Hematopoietic multipotent progenitor cell (in vitro differentiated cells): ENCODE measurements around the gene PTPRH. TPM values are rescaled to one million over a fixed set of nuclear protein-coding genes. Genes with fewer than 3 reads are reported as not detected.
"Not testable (repeated sequence)": the region's sequence is repeated elsewhere in the genome, so short reads cannot be mapped to it uniquely, and the experiment has no call there.

Experiments used
- DNase-seq, 3 donors: peaks; one replicate each; pipeline ENCODE4 v3.0.0-alpha.2; 2011 to 2015; ENCODE audit warnings: low read depth in 2 of 3, low spot score in 2 of 3
- total RNA-seq: library from RNA; depleted of rRNA; stranded (reverse); fragments of >200 nt; gene quantifications from one replicate; pipeline ENCODE4 v1.2.3, GENCODE V29; 2012

PTPRH gene
- total RNA-seq, 1 donor, result under 0.01 TPM

DNA sequence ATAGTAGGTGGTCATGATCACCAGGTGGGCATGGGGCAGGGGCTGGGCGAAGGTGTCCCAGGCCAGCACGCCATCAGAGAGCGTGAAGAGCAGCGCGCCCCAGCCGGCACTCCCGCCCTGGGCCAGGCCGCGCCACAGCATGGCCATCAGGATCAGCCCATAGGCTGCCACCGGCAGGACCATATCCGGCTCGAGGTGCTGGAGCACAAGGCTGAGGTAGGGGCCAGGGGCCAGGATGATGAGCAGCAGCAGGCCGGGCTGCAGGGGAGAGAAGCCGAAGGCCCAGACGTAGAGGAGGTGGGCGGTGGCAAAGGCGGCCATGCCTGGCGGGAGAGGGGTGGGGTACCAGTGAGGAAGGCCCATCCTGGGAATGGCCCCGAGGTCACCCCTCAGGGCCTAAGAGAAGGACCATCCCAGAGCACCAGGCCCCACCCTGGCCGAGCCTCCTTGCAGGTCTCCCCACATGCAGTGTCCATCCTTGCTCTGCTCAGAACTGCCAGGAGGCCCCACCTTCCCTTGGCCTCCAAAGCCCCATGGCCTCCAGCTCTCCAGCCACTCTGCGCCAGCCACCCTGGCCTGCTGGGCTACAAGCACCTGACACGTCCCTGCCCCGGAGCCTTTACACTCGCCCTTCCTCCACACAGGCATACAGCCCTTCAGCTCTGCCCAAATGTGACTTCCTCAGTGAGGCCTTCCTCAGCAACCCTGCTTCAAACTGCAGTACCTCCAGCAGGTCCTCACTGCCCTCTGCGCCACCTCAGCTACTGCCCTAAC is 18.1 kb upstream of the PTPRH start:
- DNase-seq, result no peak

DNA sequence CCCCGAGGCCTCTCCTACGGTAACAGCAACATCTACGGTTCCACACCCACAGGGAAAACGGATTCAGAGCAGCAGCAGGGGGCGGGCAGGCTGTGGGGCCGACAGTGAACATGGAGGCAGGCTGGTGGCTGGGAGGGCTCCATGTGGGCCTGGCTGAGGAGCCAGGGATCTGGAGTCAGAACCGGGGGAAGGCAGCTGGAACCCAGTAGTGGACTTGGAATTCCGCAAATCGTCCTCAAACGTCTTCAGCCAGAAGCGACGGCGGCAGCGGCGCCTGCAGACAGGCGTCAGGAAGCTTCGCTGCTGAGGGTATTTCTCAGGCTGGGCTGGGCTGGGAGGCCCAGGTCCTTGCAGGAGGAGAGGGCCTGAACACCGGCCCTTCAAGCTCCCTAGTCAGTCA is 17.5 kb upstream of the PTPRH start:
- DNase-seq, result no peak

DNA sequence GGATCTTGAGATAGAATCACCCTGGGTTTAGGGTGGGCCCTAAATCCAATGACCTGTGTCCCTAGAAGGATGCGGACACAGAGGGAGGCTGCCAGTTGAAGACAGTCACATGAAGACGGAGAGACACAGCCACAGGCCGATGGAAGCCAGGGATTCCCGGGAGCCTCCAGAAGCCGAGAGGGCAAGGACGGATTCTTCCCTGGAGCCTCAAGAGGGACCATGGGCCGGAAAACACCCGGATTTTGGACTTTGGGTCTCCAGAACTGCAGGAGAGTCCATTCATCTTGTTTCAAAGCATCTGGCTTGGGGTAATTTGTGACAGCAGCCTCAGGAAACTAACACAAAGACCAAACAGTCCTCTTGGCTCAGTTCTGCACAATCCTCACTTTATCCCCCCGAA is 17.0 kb upstream of the PTPRH start:
- DNase-seq, result no peak

DNA sequence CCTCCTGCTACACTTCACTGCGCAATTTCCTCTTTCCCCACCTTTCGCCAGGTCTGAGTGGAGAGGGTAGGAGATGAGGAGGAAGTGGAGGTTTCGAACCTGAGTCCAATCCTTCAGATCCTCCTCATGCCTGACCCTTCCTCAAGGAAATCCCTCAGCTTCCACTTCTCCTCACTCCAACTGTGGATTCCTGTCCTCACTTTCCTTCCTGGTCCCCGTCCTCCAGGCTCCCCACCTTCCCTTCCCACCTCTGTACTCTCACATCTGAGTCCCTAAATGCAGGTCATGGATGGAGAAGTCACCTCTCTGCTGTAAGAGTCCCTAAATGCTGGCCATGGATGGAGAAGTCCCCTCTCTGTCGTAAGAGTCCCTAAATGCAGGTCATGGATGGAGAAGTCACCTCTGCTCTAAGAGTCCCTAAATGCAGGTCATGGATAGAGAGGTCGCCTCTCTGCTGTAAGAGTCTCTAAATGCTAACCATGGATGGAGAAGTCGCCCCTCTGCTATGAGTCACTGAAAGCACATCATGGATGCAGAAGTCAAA is 16.2 kb upstream of the PTPRH start:
- no peak for DNase-seq

DNA sequence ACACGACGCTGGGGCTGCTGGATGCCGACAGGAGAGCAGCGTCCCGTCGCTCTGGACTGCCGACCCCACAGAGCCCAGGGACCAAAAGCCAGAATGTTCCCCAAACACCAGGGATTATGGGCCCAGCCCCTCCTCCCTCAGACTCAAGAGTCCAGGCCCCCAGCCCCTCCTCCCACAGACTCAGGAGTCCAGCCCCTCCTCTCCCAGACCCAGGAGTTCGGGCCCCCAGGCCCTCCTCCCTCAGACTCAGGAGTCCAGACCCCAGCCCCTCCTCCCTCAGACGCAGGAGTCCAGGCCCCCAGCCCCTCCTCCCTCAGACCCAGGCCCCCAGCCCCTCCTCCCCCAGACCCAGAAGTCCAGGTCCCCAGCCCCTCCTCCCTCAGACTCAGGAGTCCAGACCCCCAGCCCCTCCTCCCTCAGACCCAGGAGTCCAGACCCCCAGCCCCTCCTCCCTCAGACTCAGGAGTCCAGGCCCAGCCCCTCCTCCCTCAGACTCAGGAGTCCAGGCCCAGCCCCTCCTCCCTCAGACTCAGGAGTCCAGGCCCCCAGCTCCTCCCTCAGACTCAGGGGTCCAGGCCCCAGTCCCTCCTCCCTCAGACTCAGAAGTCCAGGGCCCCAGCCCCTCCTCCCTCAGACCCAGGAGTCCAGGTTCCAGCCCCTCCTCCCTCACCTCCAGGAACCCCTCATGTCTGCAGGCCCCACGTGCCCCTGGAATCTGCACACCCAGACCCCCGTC is 15.5 kb upstream of the PTPRH start:
- not testable (repeated sequence) for DNase-seq

DNA sequence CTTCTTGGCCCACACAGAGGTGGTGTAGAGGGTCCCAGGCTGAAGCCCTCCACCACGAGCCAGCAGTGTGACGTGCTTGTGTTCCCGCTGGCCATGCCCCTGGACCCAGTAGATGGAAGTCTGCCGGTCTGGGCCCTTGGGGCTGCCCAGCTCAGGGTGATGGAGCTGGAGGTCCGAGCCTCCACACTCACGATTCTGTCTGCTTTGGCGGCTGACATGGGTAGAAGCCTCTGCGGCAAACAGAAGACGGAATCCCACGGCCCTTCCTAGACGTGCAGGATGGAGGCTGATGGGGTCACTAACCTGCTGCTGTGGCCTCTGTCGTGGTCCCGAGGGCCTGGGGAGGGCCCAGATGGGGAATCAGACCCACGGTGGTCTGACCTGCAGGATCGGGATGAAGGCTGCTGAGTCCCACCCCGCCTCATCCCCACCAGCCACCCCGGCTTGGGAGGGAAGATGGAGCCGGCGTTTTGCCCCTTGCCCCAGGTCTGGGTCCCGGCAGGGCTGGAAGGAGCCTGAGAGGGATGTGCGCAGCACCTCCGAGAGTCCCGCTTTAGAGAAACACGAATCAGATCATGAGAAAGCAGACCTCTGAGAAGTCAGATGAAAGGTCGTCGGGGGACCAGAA is 14.9 kb upstream of the PTPRH start:
- no peak for DNase-seq

DNA sequence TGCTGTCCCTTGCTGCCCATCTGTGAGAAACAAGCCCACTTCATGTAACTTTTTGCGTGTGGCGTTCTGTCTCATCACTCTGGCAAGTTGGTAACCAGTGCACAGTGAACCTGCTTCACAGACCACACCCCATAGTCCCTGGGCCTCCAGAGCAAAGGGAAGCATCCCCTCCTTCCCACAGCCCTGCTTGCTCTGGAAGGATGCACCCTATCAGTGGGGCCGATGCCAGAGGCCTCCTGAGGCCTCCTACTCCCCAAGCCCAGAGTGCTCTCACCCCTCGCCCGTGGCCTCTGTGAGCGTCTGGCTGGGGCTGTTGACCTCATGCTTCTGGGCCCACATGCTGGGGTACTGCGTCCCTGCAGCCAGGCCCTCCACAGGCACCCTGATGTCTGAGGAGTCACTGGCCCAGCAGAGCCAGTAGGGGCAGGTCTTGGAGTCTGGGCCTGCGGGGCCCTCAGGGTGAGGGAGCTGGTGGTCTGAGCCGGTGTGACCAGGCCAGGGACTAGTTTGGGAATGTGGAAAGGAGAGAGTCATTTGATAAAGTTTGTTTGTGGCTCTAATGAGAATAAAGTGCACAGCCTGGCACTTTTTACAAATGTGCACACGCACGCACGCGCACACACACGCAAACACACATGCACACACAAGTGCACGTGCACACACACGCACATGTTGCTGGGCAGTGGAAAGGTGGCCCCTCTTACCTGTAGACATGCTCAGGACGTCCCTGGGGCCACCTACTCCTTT is 14.2 kb upstream of the PTPRH start:
- DNase-seq, result no peak

DNA sequence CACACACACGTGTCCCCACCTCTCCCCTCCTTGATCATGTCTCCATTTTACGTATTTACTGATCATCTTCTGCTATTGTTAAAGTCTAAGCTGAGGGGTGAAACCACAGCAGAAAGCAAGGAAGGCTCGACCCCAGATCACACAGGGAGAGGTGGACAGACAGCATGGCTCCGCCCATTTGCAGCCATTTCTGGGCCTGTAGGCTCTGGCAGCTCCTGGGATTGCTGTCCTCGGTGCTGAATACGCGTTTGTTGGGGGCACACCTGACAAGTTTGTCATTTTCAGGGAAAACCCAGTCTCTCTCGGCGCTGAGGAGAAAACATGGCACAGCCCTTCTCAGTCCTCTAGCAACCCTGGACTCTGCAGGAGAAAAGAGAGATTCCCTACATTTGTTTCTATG is 11.2 kb upstream of the PTPRH start:
- DNase-seq, result no peak

DNA sequence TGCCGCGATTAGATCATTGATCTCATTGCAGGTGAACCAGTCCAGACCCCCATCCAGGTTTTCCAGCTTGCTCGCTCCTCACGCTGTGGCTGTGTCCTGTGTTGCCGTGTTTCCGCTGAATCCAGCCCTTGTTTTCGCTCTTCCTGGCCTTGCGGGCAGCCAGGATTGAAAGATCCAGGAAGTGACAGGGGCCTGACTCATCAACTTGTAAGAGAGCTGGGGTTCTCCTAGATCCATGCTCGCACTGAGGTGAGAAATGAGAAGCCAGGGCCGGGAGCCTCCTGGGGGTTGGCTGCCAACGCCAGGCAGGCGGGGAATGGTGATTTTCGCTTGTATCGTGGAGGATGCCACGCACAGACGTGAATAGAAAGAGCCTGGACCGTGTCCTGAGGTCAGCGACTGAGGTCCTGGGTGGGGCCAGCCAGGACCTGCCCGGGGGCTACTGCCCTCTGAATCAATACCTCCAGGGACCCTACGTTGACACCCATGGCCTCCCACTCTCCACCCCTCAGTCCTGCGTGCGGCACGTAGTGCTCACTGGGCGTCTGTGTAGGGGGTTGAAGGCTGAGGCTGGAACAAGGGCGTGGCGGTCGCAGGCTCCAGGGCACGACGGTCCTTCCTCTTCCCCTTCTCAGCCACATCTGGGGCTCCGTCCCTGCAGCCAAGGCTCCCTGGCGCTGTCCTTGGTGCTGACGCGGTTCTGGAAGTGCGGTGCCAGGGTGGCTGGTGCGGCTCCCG is 7.3 kb upstream of the PTPRH start:
- DNase-seq, result peak in 2 of 3 donors; percentile 90 to 92

DNA sequence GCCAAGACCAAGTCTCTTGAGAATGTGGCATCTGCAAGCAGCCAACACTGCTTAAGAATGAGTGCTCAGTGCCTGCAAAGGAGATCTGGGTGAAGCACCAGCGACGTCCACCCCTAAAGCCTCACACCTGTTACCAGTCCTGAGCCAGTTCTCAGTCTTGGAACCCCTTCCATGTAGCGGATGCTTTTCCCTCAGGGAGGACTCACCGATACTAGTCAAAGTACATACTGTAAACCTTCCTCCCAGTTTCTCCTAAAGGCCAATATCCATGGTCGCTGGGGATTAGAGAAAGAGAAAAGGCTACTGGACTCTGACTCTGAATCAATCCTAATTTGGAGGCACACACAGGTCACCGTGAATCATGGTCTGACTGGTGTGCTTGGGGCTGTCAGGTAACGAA is 4.2 kb upstream of the PTPRH start:
- no peak for DNase-seq

DNA sequence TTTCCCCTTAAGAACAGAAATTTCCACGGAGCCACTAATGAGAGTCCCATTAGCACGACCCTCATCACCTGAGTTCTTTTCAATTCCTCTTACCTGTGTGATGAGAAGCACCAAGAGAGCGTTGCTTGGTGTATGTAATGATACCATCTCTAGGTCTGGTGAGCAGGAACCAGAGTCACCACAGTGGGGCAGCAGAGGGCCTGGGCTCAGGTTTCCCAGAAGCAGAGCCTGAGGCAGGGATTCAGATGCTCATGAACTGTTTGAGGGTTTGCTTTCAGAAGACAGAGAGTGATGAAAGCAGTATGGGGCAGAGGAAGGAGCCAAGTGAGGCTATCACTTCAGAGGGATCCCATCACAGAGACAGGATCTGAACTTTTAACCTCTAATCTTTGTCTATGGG is 3.1 kb upstream of the PTPRH start:
- peak in 1 of 3 donors; percentile 16 for DNase-seq

DNA sequence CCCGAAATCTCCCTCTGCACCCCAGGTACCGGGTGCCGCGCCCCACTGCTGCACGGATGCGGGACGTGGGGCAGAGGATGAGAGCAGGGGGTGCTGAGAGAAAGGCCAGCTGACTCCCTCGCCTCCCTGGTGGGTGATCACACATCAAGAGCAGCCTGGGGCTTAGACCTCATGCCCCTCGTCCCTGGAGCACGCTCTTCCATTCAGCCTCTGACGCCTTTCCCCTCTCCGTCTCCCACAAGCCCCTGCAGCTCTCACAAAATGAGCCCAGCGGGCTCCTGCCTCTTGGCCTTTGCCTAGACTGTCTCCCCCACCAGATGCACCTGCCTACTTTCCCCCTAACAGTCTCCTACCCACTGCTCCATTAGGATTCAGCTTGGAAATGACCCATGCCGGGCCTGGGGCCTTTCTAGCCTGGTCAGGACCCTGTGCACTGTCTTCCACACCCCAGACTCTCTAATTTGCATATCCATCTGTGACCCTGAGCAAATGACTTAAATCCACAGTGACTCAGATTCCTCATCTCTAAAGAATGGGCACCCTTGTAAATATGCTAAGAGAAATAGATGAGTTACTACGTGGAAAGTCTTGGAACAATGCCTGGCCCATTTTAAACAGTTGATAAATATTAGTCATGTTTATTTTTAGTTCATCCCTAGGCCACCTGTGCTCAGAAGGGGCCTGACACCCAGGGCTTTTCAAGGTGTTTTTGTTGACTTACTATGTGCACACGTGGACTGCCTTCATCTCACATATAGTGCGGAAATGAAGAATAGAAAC is 582 bp upstream of the PTPRH start:
- DNase-seq, result no peak

DNA sequence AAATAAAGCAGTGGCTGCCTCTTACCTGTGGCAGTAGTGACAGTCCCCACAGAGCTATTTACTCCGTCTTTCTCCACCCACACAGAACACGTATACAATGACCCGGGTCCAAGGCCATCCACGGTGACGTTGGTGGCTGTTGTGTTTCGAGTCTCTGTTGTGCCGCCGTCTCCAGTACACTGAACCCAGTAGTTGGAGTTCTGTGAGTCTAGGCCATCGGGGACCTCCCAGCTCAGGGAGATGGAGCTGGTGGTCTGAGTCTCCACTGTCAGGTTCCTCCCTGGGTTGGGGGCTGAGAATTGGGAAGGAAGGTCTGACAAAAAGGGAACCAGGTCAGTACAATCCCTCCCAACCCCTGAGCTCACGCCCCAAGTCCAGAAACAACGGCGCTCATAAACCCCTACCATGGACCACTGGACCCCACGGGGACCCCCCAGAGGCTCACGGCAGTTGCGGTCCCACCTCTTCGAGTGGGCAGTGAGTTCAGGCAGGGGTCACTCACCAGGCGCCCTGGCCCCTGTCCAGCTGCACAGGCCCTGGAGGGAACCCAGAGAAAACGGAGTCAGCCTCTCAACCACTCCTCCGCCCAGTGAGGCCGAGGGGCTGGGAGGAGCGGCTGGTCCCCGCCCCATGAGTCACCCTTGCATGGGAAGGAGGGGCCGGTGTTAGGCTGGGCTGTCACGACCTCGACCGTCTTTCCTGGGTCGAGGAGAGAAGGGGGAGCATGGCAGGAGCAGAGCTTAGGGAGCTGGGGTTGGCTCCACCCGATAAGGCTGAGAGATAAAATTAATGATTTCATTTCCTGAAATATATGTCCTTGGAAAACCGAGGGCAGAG is 2.4 kb downstream of the PTPRH start:
- peak in 2 of 3 donors; percentile 61 to 69 for DNase-seq

DNA sequence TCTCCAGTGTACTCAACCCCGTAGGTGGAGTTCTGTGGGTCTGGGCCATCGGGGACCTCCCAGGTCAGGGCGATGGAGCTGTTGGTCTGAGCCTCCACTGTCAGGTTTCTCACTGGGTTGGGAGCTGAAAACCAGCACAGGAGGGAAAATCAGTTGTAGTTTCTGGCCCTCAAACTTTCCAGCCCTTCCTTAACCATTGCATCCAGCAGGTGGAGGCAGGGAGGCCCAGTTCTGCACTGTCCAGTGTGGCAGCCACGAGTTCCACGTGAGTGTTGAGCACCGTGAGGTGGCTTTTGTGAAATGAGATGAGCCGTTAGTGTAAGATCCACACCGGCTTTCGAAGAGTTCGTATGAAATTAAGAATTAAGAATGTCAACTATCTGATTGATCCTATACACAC is 7.1 kb downstream of the PTPRH start:
- peak in 2 of 3 donors; percentile 22 to 39 for DNase-seq

DNA sequence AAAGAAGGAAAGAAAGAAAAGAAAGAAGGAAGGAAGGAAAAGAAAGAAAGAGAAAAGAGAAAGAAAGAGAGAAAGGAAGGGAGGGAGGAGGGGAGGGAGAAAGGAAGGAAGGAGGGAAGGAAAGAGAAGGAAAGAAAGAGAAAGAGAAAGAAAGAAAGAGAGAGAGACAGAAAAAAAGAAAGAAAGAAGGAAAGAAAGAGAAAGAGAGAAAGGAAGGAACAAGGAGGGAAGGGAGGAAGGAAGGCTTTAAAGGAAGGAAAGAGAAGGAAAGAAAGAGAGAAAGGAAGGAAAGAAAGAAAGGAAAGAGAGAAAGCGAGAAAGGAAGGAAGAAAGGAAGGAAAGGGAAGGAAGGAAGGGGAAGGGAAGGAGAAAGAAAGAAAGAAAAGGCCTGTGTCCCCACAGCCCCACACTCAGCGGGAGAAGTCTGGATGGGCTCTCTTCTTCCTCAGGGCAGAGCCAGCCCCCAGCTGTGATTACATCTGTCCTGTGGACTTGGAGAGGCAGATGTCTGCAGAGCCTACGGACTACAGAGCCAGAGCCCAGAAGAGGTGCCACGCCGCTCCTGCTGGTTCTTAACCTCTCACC is 9.6 kb downstream of the PTPRH start:
- DNase-seq, result no peak

DNA sequence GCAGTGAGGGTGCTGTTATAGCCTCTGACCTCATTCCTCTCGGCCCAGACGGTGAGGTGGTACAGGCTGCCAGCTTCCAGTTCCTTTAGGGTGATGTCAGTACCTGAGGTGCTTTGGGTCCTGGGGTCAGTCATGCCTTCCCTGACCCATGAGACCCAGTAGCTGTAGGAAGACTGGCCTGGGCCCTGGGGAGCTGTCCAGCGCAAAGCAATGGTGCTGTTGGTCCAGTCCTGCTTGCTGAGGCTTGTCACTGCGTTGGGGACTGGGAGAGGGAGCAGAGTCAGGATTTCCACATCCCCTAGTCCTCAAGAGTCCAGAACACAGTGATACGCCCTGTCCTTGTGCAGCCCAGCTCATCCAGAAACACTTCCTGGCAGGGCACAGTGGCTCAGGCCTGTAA is 10.7 kb downstream of the PTPRH start:
- no peak for DNase-seq

DNA sequence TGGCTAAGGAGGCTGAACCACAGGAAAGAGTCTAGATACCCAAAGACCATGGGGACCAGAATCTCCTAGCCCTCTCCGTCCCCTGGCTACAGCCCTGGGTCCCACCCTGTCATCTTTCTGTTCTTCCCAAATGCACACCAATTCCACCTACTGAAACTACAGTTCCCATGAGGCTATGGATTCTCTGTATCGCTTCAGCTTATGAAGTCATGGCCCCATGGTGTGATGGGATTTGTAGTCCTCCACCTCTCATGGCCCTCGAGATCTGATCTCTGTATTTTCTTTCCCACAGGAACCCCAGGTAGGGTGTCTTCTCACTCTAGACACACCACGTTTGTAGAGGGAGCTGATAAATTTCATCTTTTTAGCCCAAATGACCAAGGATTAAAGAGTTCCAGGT is 11.8 kb downstream of the PTPRH start:
- DNase-seq, result peak in 1 of 3 donors; percentile 43

DNA sequence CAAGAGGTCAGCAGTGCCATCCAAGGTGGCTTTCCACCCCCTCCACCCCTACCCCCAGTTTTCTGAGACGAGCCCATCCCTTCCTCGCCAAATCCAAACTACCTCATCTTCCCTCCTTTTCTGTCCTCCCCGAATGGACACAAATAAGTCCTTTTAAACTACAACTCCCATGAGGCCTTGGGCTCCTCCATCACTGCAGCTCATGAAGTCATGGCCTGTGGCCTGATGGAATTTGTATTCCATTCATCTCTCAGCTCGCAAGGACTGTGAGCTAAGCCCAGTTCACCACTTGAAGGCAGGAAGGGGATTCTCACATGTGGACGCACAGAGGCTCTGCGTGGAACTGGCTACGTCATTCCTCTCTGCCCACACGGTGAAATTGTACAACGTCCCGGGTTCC is 12.5 kb downstream of the PTPRH start:
- no peak for DNase-seq
